ENCODE measurements around the gene PLD1.

DNA sequence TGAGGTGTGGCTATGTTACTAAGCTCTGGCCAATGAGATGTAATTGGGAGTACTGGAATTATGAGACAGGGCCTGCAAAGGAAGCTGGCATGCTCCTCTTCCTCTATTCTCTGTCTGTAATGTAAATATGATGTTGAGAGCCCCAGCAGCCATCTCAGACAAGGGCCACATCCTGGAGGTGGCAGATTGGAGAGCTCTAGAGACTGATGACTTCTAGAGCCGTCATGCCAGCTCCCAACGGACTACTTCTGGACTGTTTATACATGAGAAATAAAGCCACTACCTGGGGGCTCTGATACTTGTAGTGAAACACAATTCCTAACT lies 19.7 kb downstream of the PLD1 start:
- TF ChIP-seq, protein P1, sequence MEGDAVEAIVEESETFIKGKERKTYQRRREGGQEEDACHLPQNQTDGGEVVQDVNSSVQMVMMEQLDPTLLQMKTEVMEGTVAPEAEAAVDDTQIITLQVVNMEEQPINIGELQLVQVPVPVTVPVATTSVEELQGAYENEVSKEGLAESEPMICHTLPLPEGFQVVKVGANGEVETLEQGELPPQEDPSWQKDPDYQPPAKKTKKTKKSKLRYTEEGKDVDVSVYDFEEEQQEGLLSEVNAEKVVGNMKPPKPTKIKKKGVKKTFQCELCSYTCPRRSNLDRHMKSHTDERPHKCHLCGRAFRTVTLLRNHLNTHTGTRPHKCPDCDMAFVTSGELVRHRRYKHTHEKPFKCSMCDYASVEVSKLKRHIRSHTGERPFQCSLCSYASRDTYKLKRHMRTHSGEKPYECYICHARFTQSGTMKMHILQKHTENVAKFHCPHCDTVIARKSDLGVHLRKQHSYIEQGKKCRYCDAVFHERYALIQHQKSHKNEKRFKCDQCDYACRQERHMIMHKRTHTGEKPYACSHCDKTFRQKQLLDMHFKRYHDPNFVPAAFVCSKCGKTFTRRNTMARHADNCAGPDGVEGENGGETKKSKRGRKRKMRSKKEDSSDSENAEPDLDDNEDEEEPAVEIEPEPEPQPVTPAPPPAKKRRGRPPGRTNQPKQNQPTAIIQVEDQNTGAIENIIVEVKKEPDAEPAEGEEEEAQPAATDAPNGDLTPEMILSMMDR (IDR thresholded peaks at IDR 0.05), result no peak
- TF ChIP-seq EP300 (IDR thresholded peaks at IDR 0.05) (no peak), POLR2A (IDR thresholded peaks at IDR 0.05) (no peak)
